HCT116 (cell line): ENCODE measurements around the gene LRRC15. TPM values are rescaled to one million over a fixed set of nuclear protein-coding genes. Genes with fewer than 3 reads are reported as not detected.

ENCODE experiments used
- EGR1 ChIP-seq: IDR thresholded peaks from 2 replicates; pipeline ENCODE4 v1.6.1; 2012; ENCODE audit warnings: low read depth
- EZH2 ChIP-seq: fragments of 200-600 bp; sonication (generic); IDR thresholded peaks from 2 replicates; pipeline ENCODE4 v1.6.1; 2017; ENCODE audit warnings: antibody characterized with exemption, mixed run types
- POLR2A ChIP-seq: IDR thresholded peaks from 2 replicates; pipeline ENCODE4 v1.7.0; 2011; ENCODE audit warnings: borderline replicate concordance; ENCODE audit not compliant: insufficient read depth, insufficient read length; ENCODE audit errors: extremely low read depth
- RAD21 ChIP-seq: IDR thresholded peaks from 2 replicates; pipeline ENCODE4 v1.6.1; 2012; ENCODE audit warnings: low read depth, mild to moderate bottlenecking
- TCF7L2 ChIP-seq: IDR thresholded peaks from 2 replicates; pipeline ENCODE4 v1.7.0; 2011; ENCODE audit warnings: borderline replicate concordance, inconsistent platforms; ENCODE audit not compliant: insufficient read depth, insufficient read length; ENCODE audit errors: extremely low read depth
- ZFX ChIP-seq: fragments of 450-650 bp; IDR thresholded peaks from 2 replicates; pipeline ENCODE4 v1.6.1; 2017
- ZNF274 ChIP-seq: fragments of 200-500 bp; sonication (Bioruptor generic); IDR thresholded peaks from 2 replicates; pipeline ENCODE4 v1.6.1; 2014; ENCODE audit warnings: mild to moderate bottlenecking, low read depth, low read length, inconsistent platforms
- total RNA-seq: library from RNA; stranded (reverse); gene quantifications from one replicate; pipeline ENCODE4 v1.2.1, GENCODE V29; 2021; ENCODE audit not compliant: unreplicated experiment
- TF ChIP-seq, protein P1 (sequence below): IDR thresholded peaks from 2 replicates; pipeline ENCODE4 v1.6.1; 2011; ENCODE audit warnings: mild to moderate bottlenecking, low read length, moderate library complexity; ENCODE audit not compliant: insufficient replicate concordance; ENCODE audit errors: extremely low read depth
- TF ChIP-seq, protein P2 (sequence below): IDR thresholded peaks from 2 replicates; pipeline ENCODE4 v1.6.1; 2012
- TF ChIP-seq, protein P3 (sequence below): IDR thresholded peaks from 2 replicates; pipeline ENCODE4 v1.6.1; 2012; ENCODE audit warnings: low read depth

LRRC15 gene
- total RNA-seq, 1 experiment from 2014 or later, result not detected

DNA sequence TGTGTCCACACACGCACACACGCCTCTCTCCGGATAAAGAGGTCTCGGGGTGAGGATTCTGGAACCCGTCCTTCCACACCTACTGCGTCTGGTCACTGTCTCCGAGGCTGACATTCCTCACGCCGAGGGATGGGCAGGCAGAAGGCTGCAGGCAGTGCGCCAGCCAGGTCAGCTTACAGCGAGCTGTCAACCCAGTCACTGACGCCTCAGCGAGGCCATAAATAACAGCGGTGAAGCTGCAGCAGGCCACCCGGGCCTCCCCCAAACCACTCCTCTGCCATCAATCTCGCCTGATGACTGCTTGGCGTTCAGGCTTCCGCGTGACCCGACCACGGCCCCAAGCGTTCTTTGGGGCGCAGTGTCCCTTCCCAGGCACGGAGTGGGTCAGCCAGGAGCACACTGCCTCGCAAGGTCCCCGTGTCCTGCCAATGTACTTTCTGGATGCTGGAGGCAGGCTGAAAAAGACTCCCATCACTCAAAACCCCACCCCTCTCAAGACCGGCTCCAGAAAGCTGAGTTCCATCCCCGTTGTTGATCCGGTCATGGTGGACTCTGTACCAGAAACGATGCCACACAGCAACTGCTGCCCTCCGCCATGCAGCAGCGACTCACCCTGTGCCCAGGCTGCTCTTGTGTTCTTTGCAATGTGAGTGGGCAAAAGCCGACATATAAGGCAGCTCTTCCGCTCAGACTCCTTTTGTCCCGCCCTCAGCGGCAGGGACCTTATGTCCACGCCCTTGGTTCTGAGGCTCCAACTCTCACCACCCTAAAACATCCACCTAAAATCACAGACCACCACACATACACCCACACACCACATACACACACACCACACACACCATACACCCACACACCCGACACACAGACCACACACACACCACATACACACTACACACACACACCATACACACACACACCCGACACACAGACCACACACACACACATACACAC is 45.5 kb downstream of the LRRC15 start (continued):
- TF ChIP-seq, protein P1, sequence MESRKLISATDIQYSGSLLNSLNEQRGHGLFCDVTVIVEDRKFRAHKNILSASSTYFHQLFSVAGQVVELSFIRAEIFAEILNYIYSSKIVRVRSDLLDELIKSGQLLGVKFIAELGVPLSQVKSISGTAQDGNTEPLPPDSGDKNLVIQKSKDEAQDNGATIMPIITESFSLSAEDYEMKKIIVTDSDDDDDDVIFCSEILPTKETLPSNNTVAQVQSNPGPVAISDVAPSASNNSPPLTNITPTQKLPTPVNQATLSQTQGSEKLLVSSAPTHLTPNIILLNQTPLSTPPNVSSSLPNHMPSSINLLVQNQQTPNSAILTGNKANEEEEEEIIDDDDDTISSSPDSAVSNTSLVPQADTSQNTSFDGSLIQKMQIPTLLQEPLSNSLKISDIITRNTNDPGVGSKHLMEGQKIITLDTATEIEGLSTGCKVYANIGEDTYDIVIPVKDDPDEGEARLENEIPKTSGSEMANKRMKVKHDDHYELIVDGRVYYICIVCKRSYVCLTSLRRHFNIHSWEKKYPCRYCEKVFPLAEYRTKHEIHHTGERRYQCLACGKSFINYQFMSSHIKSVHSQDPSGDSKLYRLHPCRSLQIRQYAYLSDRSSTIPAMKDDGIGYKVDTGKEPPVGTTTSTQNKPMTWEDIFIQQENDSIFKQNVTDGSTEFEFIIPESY, result no peak
- TF ChIP-seq POLR2A (peak; percentile 54), TCF7L2 (no peak), EGR1 (no peak), ZNF274 (no peak), RAD21 (no peak), EZH2 (no peak), ZFX (no peak)
- TF ChIP-seq, protein P2, sequence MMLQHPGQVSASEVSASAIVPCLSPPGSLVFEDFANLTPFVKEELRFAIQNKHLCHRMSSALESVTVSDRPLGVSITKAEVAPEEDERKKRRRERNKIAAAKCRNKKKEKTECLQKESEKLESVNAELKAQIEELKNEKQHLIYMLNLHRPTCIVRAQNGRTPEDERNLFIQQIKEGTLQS, result no peak
- TF ChIP-seq, protein P3, sequence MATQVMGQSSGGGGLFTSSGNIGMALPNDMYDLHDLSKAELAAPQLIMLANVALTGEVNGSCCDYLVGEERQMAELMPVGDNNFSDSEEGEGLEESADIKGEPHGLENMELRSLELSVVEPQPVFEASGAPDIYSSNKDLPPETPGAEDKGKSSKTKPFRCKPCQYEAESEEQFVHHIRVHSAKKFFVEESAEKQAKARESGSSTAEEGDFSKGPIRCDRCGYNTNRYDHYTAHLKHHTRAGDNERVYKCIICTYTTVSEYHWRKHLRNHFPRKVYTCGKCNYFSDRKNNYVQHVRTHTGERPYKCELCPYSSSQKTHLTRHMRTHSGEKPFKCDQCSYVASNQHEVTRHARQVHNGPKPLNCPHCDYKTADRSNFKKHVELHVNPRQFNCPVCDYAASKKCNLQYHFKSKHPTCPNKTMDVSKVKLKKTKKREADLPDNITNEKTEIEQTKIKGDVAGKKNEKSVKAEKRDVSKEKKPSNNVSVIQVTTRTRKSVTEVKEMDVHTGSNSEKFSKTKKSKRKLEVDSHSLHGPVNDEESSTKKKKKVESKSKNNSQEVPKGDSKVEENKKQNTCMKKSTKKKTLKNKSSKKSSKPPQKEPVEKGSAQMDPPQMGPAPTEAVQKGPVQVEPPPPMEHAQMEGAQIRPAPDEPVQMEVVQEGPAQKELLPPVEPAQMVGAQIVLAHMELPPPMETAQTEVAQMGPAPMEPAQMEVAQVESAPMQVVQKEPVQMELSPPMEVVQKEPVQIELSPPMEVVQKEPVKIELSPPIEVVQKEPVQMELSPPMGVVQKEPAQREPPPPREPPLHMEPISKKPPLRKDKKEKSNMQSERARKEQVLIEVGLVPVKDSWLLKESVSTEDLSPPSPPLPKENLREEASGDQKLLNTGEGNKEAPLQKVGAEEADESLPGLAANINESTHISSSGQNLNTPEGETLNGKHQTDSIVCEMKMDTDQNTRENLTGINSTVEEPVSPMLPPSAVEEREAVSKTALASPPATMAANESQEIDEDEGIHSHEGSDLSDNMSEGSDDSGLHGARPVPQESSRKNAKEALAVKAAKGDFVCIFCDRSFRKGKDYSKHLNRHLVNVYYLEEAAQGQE, result no peak
- TF ChIP-seq, all 23 proteins: peak for 3
